ENCODE measurements around the gene SGCB. TPM values are rescaled to one million over a fixed set of nuclear protein-coding genes. Genes with fewer than 3 reads are reported as not detected.
"Not testable (repeated sequence)": the region's sequence is repeated elsewhere in the genome, so short reads cannot be mapped to it uniquely, and the experiment has no call there.

The SGCB gene
- polyA plus RNA-seq (2011; rRNA removed) = 38.7 and 47.7 TPM in 2 replicates
- 11.4 and 17.6 TPM in 2 replicates for polyA minus RNA-seq (2011; rRNA and poly(A)+ RNA removed)

- no peak for TF ChIP-seq CTCF (IDR thresholded peaks at IDR 0.05; ENCODE audit: low read depth, low read length)
- Histone ChIP-seq H3K4me3 (ENCODE audit: low read depth, low read length) (peak within 1 kb of the TSS; percentile 82), H3K9me3 (ENCODE audit: control insufficient read depth, insufficient read depth, low read length) (no peaks in the 10 kb centered on the region), H3K27me3 (ENCODE audit: control insufficient read depth, insufficient read depth, low read length) (peaks cover 5% of the 10 kb centered on the region), H3K27ac (ENCODE audit: low read depth, low read length) (no peak within 1 kb of the TSS)
- ChIA-PET POLR2A (interaction anchor here (0.7 to 1.6 kb wide), 4 partner anchors 13 to 195 kb away, joined by 3 to 9 read pairs (median 4); partner anchors contain the start of genes DCUN1D4 and SPATA18), CTCF (interaction anchor here (0.6 to 1.1 kb wide), 3 partner anchors 70 to 207 kb away, joined by 3 to 4 read pairs (median 3); no protein-coding TSS in a partner anchor)
- DNase-seq (ENCODE audit: low read depth, low spot score) = no peak
Observed at GRCh38 chr4:52038103-52038912, at the start of gene SGCB. TSS of gene SGCB (minus strand) at chr4:52038299. CDS start at chr4:52038259, 40 bp downstream.

- H3K27me3 ChIP-seq (ENCODE audit: control insufficient read depth, insufficient read depth, low read length); CTCF ChIA-PET; POLR2A ChIA-PET; H3K9me3 ChIP-seq (ENCODE audit: control insufficient read depth, insufficient read depth, low read length); H3K27ac ChIP-seq (ENCODE audit: low read depth, low read length); DNase-seq (ENCODE audit: low read depth, low spot score); H3K4me3 ChIP-seq (ENCODE audit: low read depth, low read length): not testable (repeated sequence)
Observed at GRCh38 chr4:52086425-52086824, 48.3 kb upstream of the SGCB start.

- TF ChIP-seq CTCF (IDR thresholded peaks at IDR 0.05; ENCODE audit: low read depth, low read length) = no peak
- Histone ChIP-seq H3K9me3 (ENCODE audit: control insufficient read depth, insufficient read depth, low read length) (peaks cover 3% of the 10 kb centered on the region; the same call in 1 of the 2 replicates), H3K27ac (ENCODE audit: low read depth, low read length) (no peak overlapping the region), H3K27me3 (ENCODE audit: control insufficient read depth, insufficient read depth, low read length) (peaks cover 7% of the 10 kb centered on the region), H3K4me3 (ENCODE audit: low read depth, low read length) (no peak overlapping the region)
- no peak for DNase-seq (ENCODE audit: low read depth, low spot score)
- CTCF ChIA-PET = no interaction called here
- POLR2A ChIA-PET = no interaction called here
Observed at GRCh38 chr4:52081216-52081615, 43.1 kb upstream of the SGCB start.

GRCh38 chr4:52079659-52080058 is 41.6 kb upstream of the SGCB start:
- no peak for TF ChIP-seq CTCF (IDR thresholded peaks at IDR 0.05; ENCODE audit: low read depth, low read length)
- Histone ChIP-seq H3K4me3 (ENCODE audit: low read depth, low read length) (no peak overlapping the region), H3K9me3 (ENCODE audit: control insufficient read depth, insufficient read depth, low read length) (peaks cover 3% of the 10 kb centered on the region; the same call in 1 of the 2 replicates), H3K27me3 (ENCODE audit: control insufficient read depth, insufficient read depth, low read length) (peaks cover 9% of the 10 kb centered on the region), H3K27ac (ENCODE audit: low read depth, low read length) (no peak overlapping the region)
- no peak for DNase-seq (ENCODE audit: low read depth, low spot score)
- ChIA-PET POLR2A (no interaction called here), CTCF (no interaction called here)

GRCh38 chr4:52076731-52077130 is 38.6 kb upstream of the SGCB start:
- CTCF ChIA-PET = no interaction called here
- no peak overlapping the region for H3K27ac ChIP-seq (ENCODE audit: low read depth, low read length)
- no peak overlapping the region for H3K4me3 ChIP-seq (ENCODE audit: low read depth, low read length)
- H3K9me3 ChIP-seq (ENCODE audit: control insufficient read depth, insufficient read depth, low read length) = peaks cover 3% of the 10 kb centered on the region; the same call in 1 of the 2 replicates
- POLR2A ChIA-PET = no interaction called here
- no peak for TF ChIP-seq CTCF (IDR thresholded peaks at IDR 0.05; ENCODE audit: low read depth, low read length)
- H3K27me3 ChIP-seq (ENCODE audit: control insufficient read depth, insufficient read depth, low read length) = peaks cover 14% of the 10 kb centered on the region
- no peak for DNase-seq (ENCODE audit: low read depth, low spot score)
